Skin of body (tissue), 2 donors: Measurements from ENCODE around the gene KSR1. TPM values are rescaled to one million over a fixed set of nuclear protein-coding genes. Genes with fewer than 3 reads are reported as not detected.
"Not testable (repeated sequence)": the region's sequence is repeated elsewhere in the genome, so short reads cannot be mapped to it uniquely, and the experiment has no call there.

Experiments used
- DNase-seq: peaks from one replicate; lab custom pipeline; 2025; lab: John Stamatoyannopoulos, UW
- total RNA-seq: library from RNA; depleted of rRNA; stranded (reverse); fragments of >200 nt; gene quantifications from one replicate; pipeline ENCODE4 v1.2.3, GENCODE V29; 2014

Gene KSR1
- total RNA-seq, 1 donor from 2014 or later = 32.7 TPM

- DNase-seq = not testable (repeated sequence)
Observed at GRCh38 chr17:27426471-27426870, 29.8 kb upstream of the KSR1 start.

DNA sequence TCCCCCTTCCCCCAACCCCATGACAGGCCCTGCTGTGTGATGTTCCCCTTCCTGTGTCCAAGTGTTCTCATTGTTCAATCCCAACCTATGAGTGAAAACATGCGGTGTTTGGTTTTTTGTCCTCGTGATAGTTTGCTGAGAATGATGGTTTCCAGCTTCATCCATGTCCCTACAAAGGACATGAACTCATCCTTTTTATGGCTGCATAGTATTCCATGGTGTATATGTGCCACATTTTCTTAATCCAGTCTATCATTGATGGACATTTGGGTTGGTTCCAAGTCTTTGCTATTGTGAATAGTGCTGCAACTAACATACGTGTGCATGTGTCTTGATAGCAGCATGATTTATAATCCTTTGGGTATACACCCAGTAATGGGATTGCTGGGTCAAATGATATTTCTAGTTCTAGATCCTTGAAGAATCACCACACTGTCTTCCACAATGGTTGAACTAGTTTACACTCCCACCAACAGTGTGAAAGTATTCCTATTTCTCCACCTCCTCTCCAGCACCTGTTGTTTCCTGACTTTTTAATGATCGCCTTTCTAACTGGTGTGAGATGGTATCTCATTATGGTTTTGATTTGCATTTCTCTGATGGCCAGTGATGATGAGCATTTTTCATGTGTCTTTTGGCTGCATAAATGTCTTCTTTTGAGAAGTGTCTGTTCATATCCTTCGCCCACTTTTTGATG is 28.9 kb upstream of the KSR1 start:
- not testable (repeated sequence) for DNase-seq

DNA sequence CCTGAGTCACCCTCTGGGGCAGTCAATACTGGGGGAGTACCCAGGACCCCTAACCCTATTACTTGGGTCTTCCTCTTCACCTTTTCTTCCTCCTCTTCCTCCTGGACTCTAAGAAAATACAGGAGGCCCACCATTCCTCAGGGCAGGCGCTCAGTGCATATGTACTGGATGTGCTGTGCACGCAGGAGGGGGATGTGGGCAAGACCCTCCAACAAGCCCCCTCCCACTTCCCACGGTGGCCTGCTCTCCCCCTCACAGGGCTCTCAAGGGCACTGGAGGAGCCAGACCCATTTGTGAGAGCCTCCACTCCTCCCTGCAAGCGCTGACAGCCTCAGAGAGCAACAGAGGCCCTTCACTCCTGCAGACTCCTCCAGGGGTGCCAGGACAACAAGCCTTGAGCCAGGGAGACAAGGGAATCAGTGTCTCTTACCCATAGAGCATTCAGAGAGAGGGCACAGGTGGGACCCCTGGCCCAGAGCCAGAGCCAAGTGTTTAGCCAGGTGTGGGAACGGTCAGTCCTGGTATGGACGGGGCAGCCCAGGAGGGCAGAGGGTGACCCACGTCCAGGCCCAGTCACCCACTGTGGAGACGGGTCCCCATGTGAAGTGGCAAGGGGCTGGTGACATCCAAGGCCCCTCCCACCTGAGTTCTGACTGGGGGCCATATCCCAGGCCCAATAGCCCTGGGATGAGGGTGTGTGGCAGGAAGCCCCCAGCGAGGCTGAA is 27.3 kb upstream of the KSR1 start:
- DNase-seq = no peak

GRCh38 chr17:27429666-27430382 is 26.4 kb upstream of the KSR1 start:
- DNase-seq = no peak

DNA sequence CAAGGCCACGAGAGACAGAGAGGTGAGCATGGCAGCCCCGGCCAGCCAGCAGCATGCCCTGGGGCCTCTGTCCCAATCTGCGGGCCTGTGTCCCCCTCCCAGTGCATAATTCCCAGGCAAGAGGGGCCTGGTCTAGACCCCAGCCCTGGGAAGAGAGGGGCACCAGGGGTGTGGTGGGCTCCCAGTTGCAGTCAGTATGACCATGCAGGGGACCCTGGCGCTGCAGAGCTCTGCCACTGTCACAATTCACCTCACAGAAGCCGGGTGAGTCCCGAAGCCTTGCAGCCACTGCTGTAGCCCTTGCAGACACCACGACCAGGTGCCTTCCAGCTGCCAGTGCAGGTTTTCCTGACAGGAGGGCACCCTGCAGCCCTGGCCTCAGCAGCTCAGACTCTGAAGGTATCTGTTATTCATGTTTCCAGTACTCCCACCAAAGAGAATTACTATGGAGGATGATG is 25.8 kb upstream of the KSR1 start:
- no peak for DNase-seq

DNA sequence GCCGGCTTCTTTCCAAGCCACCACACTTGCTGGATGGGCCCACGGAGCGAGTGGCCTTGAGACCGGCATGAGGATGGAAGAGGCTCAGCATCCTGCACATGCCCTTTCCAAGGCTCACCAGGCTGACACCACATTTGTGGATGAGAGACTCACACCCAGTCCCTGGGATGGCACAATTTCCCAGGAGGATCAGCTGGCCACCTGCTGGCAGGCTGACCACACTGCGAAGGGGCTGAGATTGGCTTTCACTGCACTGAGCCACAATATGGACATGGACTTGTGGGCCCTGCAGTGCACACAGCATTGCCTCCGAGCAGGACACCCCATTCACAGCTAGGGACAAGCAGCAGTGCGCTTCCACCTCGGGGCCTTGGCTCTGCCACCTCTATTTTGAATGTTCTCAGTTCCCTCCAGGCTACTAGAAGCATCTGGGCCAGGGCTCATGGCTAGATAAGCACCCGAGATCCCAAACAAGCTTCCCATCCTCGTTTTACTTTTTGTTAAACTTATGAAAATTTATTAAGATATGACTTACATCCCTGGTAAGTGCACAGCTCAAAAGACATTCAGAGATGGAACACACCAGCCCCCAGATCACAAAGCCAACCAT is 25.3 kb upstream of the KSR1 start:
- DNase-seq = no peak

- no peak for DNase-seq
Observed at GRCh38 chr17:27433521-27433920, 22.7 kb upstream of the KSR1 start.

DNA sequence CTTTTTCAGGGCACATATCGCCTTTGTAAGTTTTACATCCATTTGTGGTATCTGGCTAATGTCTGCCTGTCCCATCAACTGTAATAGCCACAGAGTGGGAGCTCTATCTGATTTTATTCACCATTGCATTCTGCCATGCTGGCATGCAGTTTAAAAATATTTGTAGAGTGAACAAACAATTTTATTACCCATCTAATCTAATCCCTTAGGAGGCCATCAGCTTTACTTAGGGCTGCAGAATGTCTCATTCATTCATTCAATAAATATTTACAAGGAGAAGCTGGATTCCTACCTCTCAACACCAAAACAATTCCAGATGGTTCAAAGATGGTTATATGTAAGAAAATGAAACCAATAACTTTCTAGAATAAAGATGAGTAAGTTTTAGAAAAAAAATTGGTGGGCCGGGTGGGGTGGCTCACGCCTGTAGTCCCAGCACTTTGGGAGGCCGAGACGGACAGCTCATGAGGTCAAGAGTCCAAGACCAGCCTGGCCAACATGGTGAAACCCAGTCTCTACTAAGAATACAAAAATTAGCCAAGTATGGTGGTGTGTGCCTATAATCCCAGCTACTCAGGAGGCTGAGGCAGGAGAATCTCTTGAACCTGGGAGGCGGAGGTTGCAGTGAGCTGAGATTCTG is 20.7 kb upstream of the KSR1 start:
- not testable (repeated sequence) for DNase-seq

DNA sequence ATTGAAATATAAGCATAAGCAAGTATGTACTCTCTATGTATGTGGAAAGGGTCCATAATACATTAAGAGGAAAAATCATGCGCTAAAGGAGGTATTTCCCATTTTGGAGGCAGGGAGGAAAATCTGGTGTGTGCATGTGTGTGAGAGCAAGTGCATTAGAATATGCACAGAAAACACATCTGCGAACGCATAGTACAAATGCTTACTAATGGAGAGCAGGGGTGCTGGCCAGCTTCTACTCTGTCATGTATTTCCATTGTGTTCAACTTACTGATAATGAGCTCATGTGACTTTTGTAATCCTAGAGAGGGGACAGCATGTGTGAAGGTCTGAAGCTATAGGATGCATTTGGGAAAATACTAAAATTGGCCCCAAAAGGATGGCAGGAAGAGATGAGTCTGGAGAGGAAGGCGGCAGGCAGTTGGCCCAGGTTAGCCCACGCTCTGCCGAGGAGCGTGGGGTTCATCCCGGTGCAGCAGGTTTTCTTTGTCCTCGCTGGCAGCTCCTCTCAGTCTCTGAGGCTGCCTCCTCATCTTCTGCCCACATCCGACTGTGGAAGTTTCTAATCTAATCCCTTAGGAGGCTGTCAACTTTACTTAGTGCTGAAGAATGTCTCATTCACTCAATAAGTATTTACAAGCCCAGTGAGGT is 17.8 kb upstream of the KSR1 start:
- no peak for DNase-seq

DNA sequence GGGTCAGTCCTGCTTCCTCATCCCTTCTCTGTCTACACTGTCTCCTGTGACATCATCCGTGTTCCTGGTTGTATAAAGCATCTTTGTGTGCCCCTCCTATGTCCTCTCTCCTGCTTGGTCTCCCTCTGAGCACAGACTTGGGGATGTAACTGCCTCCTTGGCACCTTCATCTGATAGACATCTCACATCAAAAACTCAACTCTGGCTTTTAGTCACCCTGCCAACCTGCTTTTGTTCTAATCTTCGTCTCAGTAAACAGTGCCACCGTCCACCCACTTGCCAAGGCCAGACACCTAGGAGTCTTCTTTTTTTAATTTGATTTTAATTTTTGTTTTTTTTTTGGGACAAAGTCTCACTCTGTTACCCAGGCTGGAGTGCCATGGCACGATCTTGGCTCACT is 16.9 kb upstream of the KSR1 start:
- no peak for DNase-seq

GRCh38 chr17:27442702-27443101 is 13.5 kb upstream of the KSR1 start:
- DNase-seq = no peak

DNA sequence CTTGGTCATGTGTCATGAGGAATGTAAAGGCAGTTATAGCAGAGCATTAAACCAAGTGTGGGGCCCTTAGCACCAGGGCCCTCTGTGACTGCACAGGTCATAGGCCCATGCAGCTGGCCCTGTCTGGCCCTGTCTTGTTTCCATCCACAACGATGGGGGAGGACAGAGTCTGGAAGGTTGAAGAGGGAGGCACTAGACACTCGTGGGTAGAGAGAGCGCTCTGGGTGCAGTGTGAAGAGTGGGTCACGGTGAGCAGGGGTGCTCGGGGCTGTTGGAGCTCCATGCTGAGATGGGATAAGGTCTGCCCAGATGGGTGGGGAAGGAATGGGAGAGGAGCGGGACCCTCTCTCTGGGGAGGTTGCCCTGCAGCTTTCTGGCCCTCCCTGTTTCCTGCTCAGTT is 12.8 kb upstream of the KSR1 start:
- no peak for DNase-seq

DNA sequence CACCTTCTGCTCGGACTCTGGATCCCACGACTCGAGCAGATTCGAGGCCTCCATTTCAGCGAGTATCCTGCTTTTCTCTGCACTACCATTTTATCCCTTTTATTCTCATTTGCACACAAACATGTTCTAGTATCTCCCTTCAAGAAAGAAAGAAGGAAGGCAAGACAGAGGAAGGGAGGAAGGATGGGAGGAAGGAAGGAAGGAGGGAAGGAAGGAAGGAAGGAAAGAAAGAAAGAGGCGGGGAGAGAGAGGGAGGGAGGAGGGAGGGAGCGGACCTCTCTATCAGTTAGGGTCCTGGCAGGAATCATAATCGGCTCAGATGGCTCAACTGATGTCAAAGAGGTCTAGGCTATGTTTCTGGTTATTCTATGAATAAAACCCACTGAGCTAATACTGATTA is 10.3 kb upstream of the KSR1 start:
- DNase-seq = no peak

DNA sequence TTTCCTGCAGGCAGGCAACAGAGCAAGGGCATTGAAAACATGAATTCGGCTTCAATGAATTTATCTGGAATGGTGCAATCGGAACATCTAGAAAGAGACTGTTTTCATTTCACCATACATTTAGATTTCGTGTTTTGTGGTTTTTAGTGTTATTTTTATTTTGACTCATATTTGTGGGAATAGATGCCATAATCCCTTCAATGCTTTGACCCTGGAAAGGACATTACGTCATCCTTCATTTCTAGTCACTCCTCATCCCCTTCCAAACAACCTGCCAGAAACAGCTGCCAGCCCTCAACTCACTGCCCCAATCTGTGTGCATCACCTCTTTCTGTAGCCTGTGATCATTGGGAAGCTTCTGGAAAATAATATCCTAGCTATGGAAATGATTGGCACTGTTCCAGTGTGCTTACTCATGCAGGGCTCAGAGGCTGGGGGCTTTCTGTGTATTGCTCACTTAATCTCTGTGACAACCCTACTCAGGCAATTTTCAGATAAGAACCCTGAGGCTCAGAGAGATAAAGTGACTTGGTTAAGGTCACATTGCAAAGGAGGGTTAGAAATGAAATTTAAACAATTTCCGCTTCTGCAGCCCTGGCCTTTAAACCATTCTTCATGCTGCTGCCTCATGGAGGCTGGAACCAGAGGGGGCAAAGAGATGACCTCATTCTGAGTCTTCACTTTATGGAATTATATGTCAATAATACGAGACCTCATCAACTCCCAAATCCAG is 9.5 kb upstream of the KSR1 start:
- DNase-seq = no peak

DNA sequence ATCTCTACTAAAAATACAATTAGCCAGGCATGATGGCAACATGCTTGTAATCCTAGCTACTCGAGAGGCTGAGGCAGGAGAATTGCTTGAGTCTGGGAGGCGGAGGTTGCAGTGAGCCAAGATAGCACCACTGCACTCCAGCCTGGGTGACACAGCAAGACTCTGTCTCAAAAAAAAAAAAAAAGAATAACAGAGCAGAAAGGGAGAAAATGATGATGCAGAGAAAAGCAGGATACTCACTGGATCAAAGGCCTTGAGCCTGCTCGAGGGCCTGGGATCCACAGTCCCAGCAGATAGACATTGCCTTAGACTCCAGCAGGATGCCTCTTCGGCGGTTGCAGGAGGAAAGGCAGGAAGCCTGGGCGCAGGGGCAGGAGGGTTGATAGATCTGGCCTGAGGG is 7.7 kb upstream of the KSR1 start:
- DNase-seq = not testable (repeated sequence)

DNA sequence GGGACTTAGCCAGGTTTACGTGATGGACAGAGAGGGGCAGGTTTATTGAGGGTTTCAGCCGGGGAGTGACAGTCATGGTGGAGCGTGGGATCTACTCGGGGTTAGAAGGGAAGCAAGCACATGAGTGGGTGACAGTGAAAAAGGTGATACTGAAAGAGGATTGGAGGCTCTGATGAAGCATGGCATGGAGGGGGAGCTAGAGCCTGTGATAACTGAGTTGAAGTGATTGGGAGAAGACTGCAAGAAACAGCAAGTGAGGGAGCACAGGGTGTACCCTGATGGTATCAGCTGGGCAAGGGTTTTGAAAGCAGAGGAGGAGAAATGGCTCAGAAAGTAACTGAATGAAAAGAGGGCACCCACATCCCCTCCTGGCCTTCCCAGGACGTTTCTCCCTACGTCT is 6.7 kb upstream of the KSR1 start:
- no peak for DNase-seq

DNA sequence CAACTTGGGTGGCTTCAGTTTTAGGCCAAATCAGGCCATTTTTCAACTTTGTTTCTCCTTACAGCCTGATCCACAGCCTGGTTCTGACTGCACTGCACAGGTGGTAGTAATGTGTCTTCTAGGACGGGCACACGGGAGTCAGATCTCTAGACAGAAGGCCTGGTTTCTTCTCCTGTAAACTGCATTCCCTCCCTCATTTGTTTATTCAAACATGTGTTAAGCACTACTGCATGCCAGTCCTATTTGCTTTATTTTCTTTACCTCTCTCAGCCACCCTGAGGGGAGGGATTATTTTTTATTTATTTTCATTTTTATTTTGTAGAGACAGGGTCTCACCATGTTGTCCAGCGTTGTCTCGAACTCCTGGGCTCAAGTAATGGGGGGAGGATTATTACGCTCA is 6.3 kb upstream of the KSR1 start:
- no peak for DNase-seq

GRCh38 chr17:27450416-27450815 is 5.8 kb upstream of the KSR1 start:
- no peak for DNase-seq

DNA sequence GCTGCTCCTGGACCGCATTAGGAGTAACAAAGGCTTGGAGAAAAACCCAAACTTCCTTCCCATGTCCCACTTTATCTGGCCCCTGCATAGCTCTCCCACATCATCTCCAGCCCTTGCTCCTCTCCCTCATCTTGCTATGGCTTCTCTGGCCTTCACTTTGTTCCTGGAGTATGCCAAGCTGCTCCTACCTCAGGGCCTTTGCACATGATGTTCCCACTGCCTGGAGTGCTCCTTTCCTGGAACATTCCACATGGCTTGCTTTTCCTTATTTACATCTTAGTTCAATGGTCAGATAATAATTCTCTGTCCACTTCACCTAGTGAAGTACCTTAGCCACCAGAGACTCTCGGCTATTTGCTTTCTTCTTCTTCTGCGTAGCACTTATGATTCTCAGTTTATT is 4.3 kb upstream of the KSR1 start:
- no peak for DNase-seq

DNA sequence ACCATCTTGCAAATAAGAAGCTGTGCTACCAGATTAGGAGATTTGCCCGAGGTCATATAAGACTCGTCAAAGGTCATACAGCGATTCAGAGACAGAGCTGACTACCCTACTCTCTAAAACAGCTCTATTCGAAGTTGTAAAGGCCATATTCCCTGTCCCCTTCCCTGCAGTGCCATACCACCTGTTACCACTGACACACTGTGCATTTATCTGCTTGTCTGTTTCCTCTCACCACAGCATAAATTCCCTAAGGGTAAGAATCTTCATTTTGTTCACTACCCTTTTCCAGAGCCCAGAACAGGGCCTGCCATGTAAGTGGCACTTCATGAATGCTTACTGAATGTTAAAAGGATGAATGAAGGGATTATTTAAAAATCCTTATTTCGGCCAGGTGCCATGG is 3.4 kb upstream of the KSR1 start:
- no peak for DNase-seq
